OCI-LY3 (cell line): ENCODE measurements around the gene CAMTA1.

ENCODE experiments used
- CTCF ChIP-seq: fragments of 200-600, 300-600 bp; sonication (generic); IDR thresholded peaks from 2 replicates; pipeline ENCODE4 v1.5.1; 2014; ENCODE audit warnings: antibody characterized with exemption, low read length, low read depth
- EZH2phosphoT487 ChIP-seq: fragments of 200-600 bp; shearing (Covaris generic); IDR thresholded peaks from 2 replicates; pipeline ENCODE4 v1.6.1; 2018; ENCODE audit warnings: antibody characterized with exemption, mixed run types, low read depth

GRCh38 chr1:6801199-6801598 lies 15.9 kb downstream of the CAMTA1 start:
- TF ChIP-seq CTCF (no peak), EZH2phosphoT487 (no peak)
